Osteoblast (primary cell): ENCODE data around the gene DPM3. TPM values are rescaled to one million over a fixed set of nuclear protein-coding genes. Genes with fewer than 3 reads are reported as not detected.

Source experiments
- DNase-seq: peaks from one replicate; pipeline ENCODE4 v3.0.0; 2011; ENCODE audit warnings: low spot score, mixed read lengths; ENCODE audit not compliant: insufficient read length; ENCODE audit errors: missing footprints
- H2AFZ ChIP-seq: 2 replicates; pipeline ENCODE4 v1.6.0; 2011; ENCODE audit warnings: mild to moderate bottlenecking, low read length
- H3K27ac ChIP-seq: 2 replicates; pipeline ENCODE4 v1.5.1; 2011; ENCODE audit warnings: mild to moderate bottlenecking, low read depth, low read length, moderate library complexity
- H3K27me3 ChIP-seq: 2 replicates; pipeline ENCODE4 v1.6.0; 2012; ENCODE audit warnings: mild to moderate bottlenecking, control low read depth, inconsistent platforms, low read length, moderate library complexity; ENCODE audit not compliant: insufficient read depth
- H3K36me3 ChIP-seq: 2 replicates; pipeline ENCODE4 v1.5.1; 2011; ENCODE audit warnings: mild to moderate bottlenecking, low read length, control low read depth, moderate library complexity; ENCODE audit not compliant: insufficient read depth
- H3K4me1 ChIP-seq: 2 replicates; pipeline ENCODE4 v1.5.1; 2011; ENCODE audit warnings: mild to moderate bottlenecking, low read length, control low read depth, moderate library complexity; ENCODE audit not compliant: insufficient read depth
- H3K4me2 ChIP-seq: 2 replicates; pipeline ENCODE4 v1.6.0; 2011; ENCODE audit warnings: mild to moderate bottlenecking, low read length; ENCODE audit not compliant: insufficient read depth
- H3K4me3 ChIP-seq: fragments of 200-600 bp; sonication (generic); 3 replicates; pipeline ENCODE4 v1.5.1; 2012; ENCODE audit warnings: mild to moderate bottlenecking, low read length, inconsistent platforms; ENCODE audit not compliant: insufficient read depth
- H3K79me2 ChIP-seq: 2 replicates; pipeline ENCODE4 v1.6.0; 2012; ENCODE audit warnings: mild to moderate bottlenecking, low read length, control low read depth, inconsistent platforms; ENCODE audit not compliant: insufficient read depth
- H3K9me3 ChIP-seq: 2 replicates; pipeline ENCODE4 v1.5.1; 2011; ENCODE audit warnings: low read depth, low read length, control low read depth
- H4K20me1 ChIP-seq: 2 replicates; pipeline ENCODE4 v1.6.0; 2012; ENCODE audit warnings: mild to moderate bottlenecking, low read length, control low read depth; ENCODE audit not compliant: insufficient read depth
- CTCF ChIP-seq: IDR thresholded peaks from 2 replicates; pipeline ENCODE4 v1.5.1; 2011; ENCODE audit warnings: mild to moderate bottlenecking, low read depth, low read length, moderate library complexity; ENCODE audit errors: extremely low read depth
- total RNA-seq: library from RNA; depleted of rRNA; stranded (reverse); fragments of >200 nt; gene quantifications from 2 replicates; pipeline ENCODE4 v1.2.3, GENCODE V29; 2012

Gene DPM3
- total RNA-seq, 1 donor: 34.4 TPM

DNA sequence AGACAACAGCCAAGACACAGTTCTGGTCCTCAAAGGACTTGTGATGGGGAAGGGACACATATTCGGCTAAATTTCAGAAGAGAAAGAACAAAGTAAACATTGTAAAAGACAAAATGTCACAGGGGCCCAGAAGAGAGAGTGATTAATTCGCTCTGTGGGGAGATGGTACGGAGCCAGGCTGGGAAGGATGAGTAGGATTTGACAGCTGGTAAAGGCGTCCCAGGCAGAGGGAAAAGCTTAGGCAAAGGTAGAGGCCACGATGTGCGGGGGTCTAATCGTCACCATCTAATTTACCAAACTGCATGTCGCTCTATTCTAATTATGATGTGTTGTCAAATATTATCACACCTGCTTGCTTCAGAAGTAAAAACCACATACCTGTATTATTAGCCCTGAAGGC, 29.9 kb downstream of the DPM3 start:
- Histone ChIP-seq H3K4me1 (no peaks in the 10 kb centered on the region), H3K4me3 (no peak overlapping the region), H2AFZ (no peak overlapping the region), H3K4me2 (no peak overlapping the region), H3K36me3 (no peaks in the 10 kb centered on the region), H3K27me3 (peaks cover 8% of the 10 kb centered on the region), H3K27ac (no peak overlapping the region), H3K9me3 (no peaks in the 10 kb centered on the region), H3K79me2 (no peaks in the 10 kb centered on the region), H4K20me1 (no peaks in the 10 kb centered on the region)
- DNase-seq: no peak
- no peak for TF ChIP-seq CTCF

GRCh38 chr1:155108296-155108695, 32.0 kb downstream of the DPM3 start:
- Histone ChIP-seq H3K27ac (no peak overlapping the region), H3K27me3 (peaks cover 16% of the 10 kb centered on the region), H3K79me2 (no peaks in the 10 kb centered on the region), H3K9me3 (no peaks in the 10 kb centered on the region), H3K4me3 (no peak overlapping the region), H3K36me3 (no peaks in the 10 kb centered on the region), H3K4me2 (no peak overlapping the region), H3K4me1 (no peaks in the 10 kb centered on the region), H2AFZ (no peak overlapping the region), H4K20me1 (no peaks in the 10 kb centered on the region)
- TF ChIP-seq CTCF: no peak
- peak; percentile 74 for DNase-seq

DNA sequence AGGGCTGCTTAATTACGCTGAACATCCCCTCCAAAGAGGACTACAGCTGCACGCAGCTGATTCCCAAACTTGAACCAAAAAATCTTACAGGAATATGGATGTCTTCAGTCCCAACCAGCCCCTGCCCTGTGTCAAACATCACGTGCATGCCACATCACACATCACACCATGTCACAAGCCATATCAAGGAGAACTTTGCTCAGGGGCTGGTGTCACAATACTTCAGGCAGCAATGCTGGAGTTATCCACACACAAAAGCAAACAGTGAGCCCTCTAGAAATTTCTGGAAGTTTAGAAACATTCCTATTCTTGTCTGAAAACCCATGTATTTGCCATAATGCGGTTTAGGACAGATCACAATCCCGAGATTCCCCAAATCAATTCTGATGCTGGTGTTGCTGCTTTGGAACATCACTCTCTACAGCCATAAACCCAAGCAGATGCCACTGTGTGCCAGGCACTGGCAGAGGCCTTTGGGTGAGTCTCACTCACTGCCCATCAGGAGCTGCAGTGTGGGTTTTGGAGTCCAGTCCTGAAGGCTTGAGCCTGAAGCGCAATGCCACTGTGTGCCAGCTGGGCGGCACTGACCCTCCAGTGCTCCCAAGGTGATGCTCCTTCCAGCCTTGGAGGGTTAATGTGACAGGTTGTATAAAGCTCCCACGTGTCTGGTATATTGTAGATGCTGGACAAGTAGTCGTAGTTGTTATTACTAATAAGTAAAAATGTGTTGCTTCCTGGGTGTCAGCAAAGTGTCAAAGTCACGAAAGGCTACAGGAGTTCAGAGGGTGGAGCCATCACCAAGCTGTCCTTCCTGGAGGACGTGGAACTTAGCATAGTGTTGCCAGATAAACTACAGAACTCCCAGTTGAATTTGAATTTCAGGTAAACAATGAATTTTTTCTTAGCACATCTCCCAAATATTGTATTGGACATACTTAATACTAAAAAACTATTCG, 32.7 kb downstream of the DPM3 start:
- Histone ChIP-seq H3K9me3 (no peaks in the 10 kb centered on the region), H3K4me3 (no peak overlapping the region), H3K4me1 (no peaks in the 10 kb centered on the region), H2AFZ (no peak overlapping the region), H3K27ac (no peak overlapping the region), H3K36me3 (no peaks in the 10 kb centered on the region), H3K27me3 (peaks cover 16% of the 10 kb centered on the region), H4K20me1 (no peaks in the 10 kb centered on the region), H3K79me2 (no peaks in the 10 kb centered on the region), H3K4me2 (no peak overlapping the region)
- TF ChIP-seq CTCF: no peak
- DNase-seq: no peak

GRCh38 chr1:155106862-155107261, 33.5 kb downstream of the DPM3 start:
- no peaks in the 10 kb centered on the region for H3K4me1 ChIP-seq
- no peaks in the 10 kb centered on the region for H3K79me2 ChIP-seq
- no peak overlapping the region for H3K4me3 ChIP-seq
- H3K27ac ChIP-seq: no peak overlapping the region
- DNase-seq: no peak
- no peak for TF ChIP-seq CTCF
- no peaks in the 10 kb centered on the region for H3K9me3 ChIP-seq
- H2AFZ ChIP-seq: no peak overlapping the region
- H3K4me2 ChIP-seq: no peak overlapping the region
- no peaks in the 10 kb centered on the region for H3K36me3 ChIP-seq
- peaks cover 16% of the 10 kb centered on the region for H3K27me3 ChIP-seq
- no peaks in the 10 kb centered on the region for H4K20me1 ChIP-seq
